ENCODE measurements around the gene TCEANC. TPM values are rescaled to one million over a fixed set of nuclear protein-coding genes. Genes with fewer than 3 reads are reported as not detected.
"Not testable (repeated sequence)": the region's sequence is repeated elsewhere in the genome, so short reads cannot be mapped to it uniquely, and the experiment has no call there.

Gene TCEANC
- total RNA-seq, 1 experiment from 2014 or later, result 1.5 TPM

- Histone ChIP-seq H3K9me3 (no peaks in the 10 kb centered on the region), H3K4me3 (no peak overlapping the region), H3K27me3 (no peaks in the 10 kb centered on the region), H3K36me3 (no peaks in the 10 kb centered on the region)
- DNase-seq, result no peak
These were observed 2.6 kb upstream of the TCEANC start for GRCh38 chrX:13650318-13650717.

- H3K4me3 ChIP-seq, result no peak overlapping the region
- no peaks in the 10 kb centered on the region for H3K36me3 ChIP-seq
- H3K27me3 ChIP-seq, result no peaks in the 10 kb centered on the region
- H3K9me3 ChIP-seq, result no peaks in the 10 kb centered on the region
- DNase-seq, result no peak
These were observed 1.8 kb upstream of the TCEANC start for GRCh38 chrX:13651150-13651549.

- DNase-seq, result peak; percentile 34
- no peaks in the 10 kb centered on the region for H3K36me3 ChIP-seq
- no peaks in the 10 kb centered on the region for H3K27me3 ChIP-seq
- H3K4me3 ChIP-seq, result peak overlapping the region; percentile 62
- no peaks in the 10 kb centered on the region for H3K9me3 ChIP-seq
These were observed 601 bp upstream of the TCEANC start for GRCh38 chrX:13652287-13652793.

GRCh38 chrX:13654116-13654515 lies 1.2 kb downstream of the TCEANC start:
- Histone ChIP-seq H3K9me3 (no peaks in the 10 kb centered on the region), H3K36me3 (no peaks in the 10 kb centered on the region), H3K4me3 (peak overlapping the region; percentile 62), H3K27me3 (no peaks in the 10 kb centered on the region)
- DNase-seq, result no peak

GRCh38 chrX:13655674-13656073 lies 2.7 kb downstream of the TCEANC start:
- H3K27me3 ChIP-seq, result no peaks in the 10 kb centered on the region
- H3K36me3 ChIP-seq, result no peaks in the 10 kb centered on the region
- H3K4me3 ChIP-seq, result no peak overlapping the region
- DNase-seq, result no peak
- H3K9me3 ChIP-seq, result no peaks in the 10 kb centered on the region

GRCh38 chrX:13658602-13659001 lies 5.7 kb downstream of the TCEANC start:
- Histone ChIP-seq H3K36me3 (no peaks in the 10 kb centered on the region), H3K27me3 (no peaks in the 10 kb centered on the region), H3K4me3 (no peak overlapping the region), H3K9me3 (no peaks in the 10 kb centered on the region)
- DNase-seq, result no peak

- DNase-seq, result no peak
- H3K4me3 ChIP-seq, result no peak overlapping the region
These were observed 6.1 kb downstream of the TCEANC start for GRCh38 chrX:13659063-13659462.

GRCh38 chrX:13661735-13662288 lies 8.9 kb downstream of the TCEANC start:
- Histone ChIP-seq H3K4me3 (peak overlapping the region; percentile 31), H3K9me3 (no peaks in the 10 kb centered on the region), H3K36me3 (no peaks in the 10 kb centered on the region), H3K27me3 (no peaks in the 10 kb centered on the region)
- DNase-seq, result no peak

More at GRCh38 chrX:13659063-13659462, 6.1 kb downstream of the TCEANC start:
- H3K36me3 ChIP-seq, result no peaks in the 10 kb centered on the region
- H3K9me3 ChIP-seq, result no peaks in the 10 kb centered on the region
- no peaks in the 10 kb centered on the region for H3K27me3 ChIP-seq

- DNase-seq, result no peak
- H3K36me3 ChIP-seq, result no peaks in the 10 kb centered on the region
- peak overlapping the region; percentile 31 for H3K4me3 ChIP-seq
- H3K9me3 ChIP-seq, result no peaks in the 10 kb centered on the region
- H3K27me3 ChIP-seq, result no peaks in the 10 kb centered on the region
These were observed 9.4 kb downstream of the TCEANC start for GRCh38 chrX:13662355-13662791.

- no peak overlapping the region for H3K4me3 ChIP-seq
- H3K9me3 ChIP-seq, result no peaks in the 10 kb centered on the region
- H3K36me3 ChIP-seq, result no peaks in the 10 kb centered on the region
- no peaks in the 10 kb centered on the region for H3K27me3 ChIP-seq
- no peak for DNase-seq
These were observed 11.1 kb downstream of the TCEANC start for GRCh38 chrX:13664020-13664419.

GRCh38 chrX:13666836-13667235 lies 13.9 kb downstream of the TCEANC start:
- no peaks in the 10 kb centered on the region for H3K36me3 ChIP-seq
- H3K4me3 ChIP-seq, result no peak overlapping the region
- DNase-seq, result peak; percentile 30
- no peaks in the 10 kb centered on the region for H3K9me3 ChIP-seq
- no peaks in the 10 kb centered on the region for H3K27me3 ChIP-seq

GRCh38 chrX:13667919-13668318 lies 15.0 kb downstream of the TCEANC start:
- H3K4me3 ChIP-seq, result no peak overlapping the region
- DNase-seq, result no peak
- H3K27me3 ChIP-seq, result no peaks in the 10 kb centered on the region
- H3K36me3 ChIP-seq, result no peaks in the 10 kb centered on the region
- H3K9me3 ChIP-seq, result no peaks in the 10 kb centered on the region

GRCh38 chrX:13669246-13669737 lies 16.4 kb downstream of the TCEANC start:
- H3K4me3 ChIP-seq, result peak overlapping the region; percentile 19; the same call in 1 of the 2 replicates

GRCh38 chrX:13669755-13670154 lies 16.8 kb downstream of the TCEANC start:
- not testable (repeated sequence) for H3K36me3 ChIP-seq, H3K4me3 ChIP-seq

More at GRCh38 chrX:13669246-13669737, 16.4 kb downstream of the TCEANC start:
- Histone ChIP-seq H3K36me3 (no peaks in the 10 kb centered on the region), H3K27me3 (no peaks in the 10 kb centered on the region), H3K9me3 (no peaks in the 10 kb centered on the region)
- DNase-seq, result peak; percentile 84

GRCh38 chrX:13670197-13670596 lies 17.3 kb downstream of the TCEANC start:
- Histone ChIP-seq H3K36me3 (no peaks in the 10 kb centered on the region), H3K4me3 (no peak overlapping the region), H3K27me3 (no peaks in the 10 kb centered on the region), H3K9me3 (no peaks in the 10 kb centered on the region)
- no peak for DNase-seq

More at GRCh38 chrX:13669755-13670154, 16.8 kb downstream of the TCEANC start:
- not testable (repeated sequence) for H3K9me3 ChIP-seq, H3K27me3 ChIP-seq, DNase-seq

GRCh38 chrX:13673016-13673415 lies 20.1 kb downstream of the TCEANC start:
- no peaks in the 10 kb centered on the region for H3K36me3 ChIP-seq
- H3K9me3 ChIP-seq, result no peaks in the 10 kb centered on the region
- no peak overlapping the region for H3K4me3 ChIP-seq
- no peak for DNase-seq
- no peaks in the 10 kb centered on the region for H3K27me3 ChIP-seq

GRCh38 chrX:13676885-13677284 lies 23.9 kb downstream of the TCEANC start:
- H3K9me3 ChIP-seq, result no peaks in the 10 kb centered on the region
- H3K36me3 ChIP-seq, result no peaks in the 10 kb centered on the region
- H3K4me3 ChIP-seq, result no peak overlapping the region
- no peak for DNase-seq
- H3K27me3 ChIP-seq, result no peaks in the 10 kb centered on the region

GRCh38 chrX:13679700-13680099 lies 26.8 kb downstream of the TCEANC start:
- H3K36me3 ChIP-seq, H3K9me3 ChIP-seq, DNase-seq, H3K4me3 ChIP-seq, H3K27me3 ChIP-seq: not testable (repeated sequence)

All from MG63 (cell line).